HUES64 (cell line): Measurements from ENCODE around the gene CYP2U1. TPM values are rescaled to one million over a fixed set of nuclear protein-coding genes. Genes with fewer than 3 reads are reported as not detected.

Source experiments
- H3K27ac ChIP-seq: 2 replicates; pipeline ENCODE4 v1.7.0; 2013; ENCODE audit warnings: low read depth, low read length, inconsistent platforms
- H3K27me3 ChIP-seq: 2 replicates; pipeline ENCODE4 v1.6.1; 2013; ENCODE audit warnings: mild to moderate bottlenecking, low read length; ENCODE audit not compliant: insufficient read depth
- H3K36me3 ChIP-seq: 2 replicates; pipeline ENCODE4 v1.6.1; 2013; ENCODE audit warnings: mild to moderate bottlenecking, low read length; ENCODE audit not compliant: insufficient read depth
- H3K4me1 ChIP-seq: 2 replicates; pipeline ENCODE4 v1.6.1; 2013; ENCODE audit warnings: mild to moderate bottlenecking, low read length, moderate library complexity; ENCODE audit not compliant: insufficient read depth
- H3K4me3 ChIP-seq: 2 replicates; pipeline ENCODE4 v1.5.1; 2013; ENCODE audit warnings: mild to moderate bottlenecking, low read length, moderate library complexity
- H3K9ac ChIP-seq: 2 replicates; pipeline ENCODE4 v1.6.1; 2013; ENCODE audit warnings: mild to moderate bottlenecking, low read depth, low read length
- H3K9me3 ChIP-seq: 2 replicates; pipeline ENCODE4 v1.6.1; 2013; ENCODE audit warnings: low read depth, low read length; ENCODE audit not compliant: insufficient read depth
- WGBS: fragments of 150-250, 120-280 bp; methylation state at CpG from one replicate; pipeline ENCODE4 v1.1.7; 2013; ENCODE audit warnings: missing lambda C conversion rate; 5-methylcytosine and 5-hydroxymethylcytosine counted together
- polyA plus RNA-seq, 2 experiments: library from polyadenylated mRNA; stranded (reverse); fragments of 50-300 nt; gene quantifications; one replicate each; pipeline ENCODE4 v1.2.3, GENCODE V29; 2013

The CYP2U1 gene
- polyA plus RNA-seq (2013, experiment 1 of 2), result 4.7 TPM
- polyA plus RNA-seq (2013, experiment 2 of 2), result 4.6 TPM

- 9% methylated on average over 78 of the region's 78 CpGs for WGBS
- Histone ChIP-seq H3K27me3 (peaks cover 37% of the 10 kb centered on the region), H3K36me3 (no peaks in the 10 kb centered on the region), H3K4me3 (peak within 1 kb of the TSS; percentile 68), H3K4me1 (0 out of 2 replicates have a peak, but pooled peaks cover 8% of the 10 kb centered on the region), H3K9ac (peak within 1 kb of the TSS; percentile 48), H3K27ac (no peak within 1 kb of the TSS; the same call in 1 of the 2 replicates), H3K9me3 (no peaks in the 10 kb centered on the region)
Observed at GRCh38 chr4:107930821-107931774, at the start of gene CYP2U1. CYP2U1 (plus strand) TSS chr4:107931549; CDS start chr4:107931644, 95 bp downstream.

GRCh38 chr4:107885865-107886264, 45.5 kb upstream of the CYP2U1 start:
- Histone ChIP-seq H3K36me3 (no peaks in the 10 kb centered on the region), H3K27ac (no peak overlapping the region), H3K4me1 (no peaks in the 10 kb centered on the region), H3K27me3 (no peaks in the 10 kb centered on the region), H3K9me3 (peaks cover 51% of the 10 kb centered on the region), H3K9ac (no peak overlapping the region), H3K4me3 (no peak overlapping the region)

GRCh38 chr4:107888237-107888636, 43.1 kb upstream of the CYP2U1 start:
- Histone ChIP-seq H3K27ac (no peak overlapping the region), H3K36me3 (no peaks in the 10 kb centered on the region), H3K9ac (no peak overlapping the region), H3K9me3 (peaks cover 58% of the 10 kb centered on the region), H3K4me1 (no peaks in the 10 kb centered on the region), H3K27me3 (no peaks in the 10 kb centered on the region), H3K4me3 (no peak overlapping the region)
- WGBS, result 41% methylated on average over 2 of the region's 2 CpGs

GRCh38 chr4:107890779-107891178, 40.6 kb upstream of the CYP2U1 start:
- no peaks in the 10 kb centered on the region for H3K27me3 ChIP-seq
- H3K4me3 ChIP-seq, result no peak overlapping the region
- H3K9ac ChIP-seq, result no peak overlapping the region
- H3K36me3 ChIP-seq, result no peaks in the 10 kb centered on the region
- H3K9me3 ChIP-seq, result peaks cover 52% of the 10 kb centered on the region
- WGBS, result 73% methylated on average over 2 of the region's 2 CpGs
- H3K27ac ChIP-seq, result peak overlapping the region; percentile 91; the same call in 1 of the 2 replicates
- H3K4me1 ChIP-seq, result no peaks in the 10 kb centered on the region

- Histone ChIP-seq H3K4me1 (no peaks in the 10 kb centered on the region), H3K27me3 (no peaks in the 10 kb centered on the region)
Observed at GRCh38 chr4:107891299-107891698, 40.0 kb upstream of the CYP2U1 start.

GRCh38 chr4:107893171-107894137, 37.9 kb upstream of the CYP2U1 start:
- H3K4me3 ChIP-seq, result no peak overlapping the region
- WGBS, result 95% methylated on average over 4 of the region's 4 CpGs
- H3K9me3 ChIP-seq, result peaks cover 26% of the 10 kb centered on the region
- H3K36me3 ChIP-seq, result no peaks in the 10 kb centered on the region
- no peaks in the 10 kb centered on the region for H3K4me1 ChIP-seq
- no peaks in the 10 kb centered on the region for H3K27me3 ChIP-seq
- no peak overlapping the region for H3K9ac ChIP-seq
- no peak overlapping the region for H3K27ac ChIP-seq

More at GRCh38 chr4:107891299-107891698, 40.0 kb upstream of the CYP2U1 start:
- Histone ChIP-seq H3K27ac (peak overlapping the region; percentile 91; the same call in 1 of the 2 replicates), H3K9ac (no peak overlapping the region), H3K9me3 (peaks cover 47% of the 10 kb centered on the region), H3K4me3 (no peak overlapping the region), H3K36me3 (no peaks in the 10 kb centered on the region)

GRCh38 chr4:107894138-107894603, 37.2 kb upstream of the CYP2U1 start:
- H3K9ac ChIP-seq, result no peak overlapping the region
- peaks cover 19% of the 10 kb centered on the region for H3K9me3 ChIP-seq
- no peaks in the 10 kb centered on the region for H3K27me3 ChIP-seq
- H3K4me3 ChIP-seq, result no peak overlapping the region
- WGBS, result 89% methylated on average over 6 of the region's 6 CpGs
- H3K36me3 ChIP-seq, result no peaks in the 10 kb centered on the region
- H3K27ac ChIP-seq, result no peak overlapping the region
- no peaks in the 10 kb centered on the region for H3K4me1 ChIP-seq

GRCh38 chr4:107896158-107896645, 35.1 kb upstream of the CYP2U1 start:
- H3K4me3 ChIP-seq, result no peak overlapping the region
- 0 out of 2 replicates have a peak, but pooled peaks cover 6% of the 10 kb centered on the region for H3K9me3 ChIP-seq
- H3K9ac ChIP-seq, result no peak overlapping the region
- H3K27me3 ChIP-seq, result no peaks in the 10 kb centered on the region
- H3K27ac ChIP-seq, result no peak overlapping the region
- WGBS, result 89% methylated on average over 2 of the region's 2 CpGs
- H3K4me1 ChIP-seq, result no peaks in the 10 kb centered on the region
- no peaks in the 10 kb centered on the region for H3K36me3 ChIP-seq

- Histone ChIP-seq H3K4me3 (no peak overlapping the region), H3K36me3 (no peaks in the 10 kb centered on the region), H3K9me3 (0 out of 2 replicates have a peak, but pooled peaks cover 1% of the 10 kb centered on the region), H3K27me3 (no peaks in the 10 kb centered on the region), H3K27ac (no peak overlapping the region), H3K9ac (no peak overlapping the region), H3K4me1 (no peaks in the 10 kb centered on the region)
- no CpG with 5 or more reads among the region's 1 CpG for whole genome bisulfite sequencing
Observed at GRCh38 chr4:107896646-107897045, 34.7 kb upstream of the CYP2U1 start.

- H3K9me3 ChIP-seq, result no peaks in the 10 kb centered on the region
- no peaks in the 10 kb centered on the region for H3K27me3 ChIP-seq
- no peak overlapping the region for H3K4me3 ChIP-seq
- H3K27ac ChIP-seq, result no peak overlapping the region
- no peak overlapping the region for H3K9ac ChIP-seq
- no peaks in the 10 kb centered on the region for H3K4me1 ChIP-seq
- no peaks in the 10 kb centered on the region for H3K36me3 ChIP-seq
Observed at GRCh38 chr4:107897823-107898222, 33.5 kb upstream of the CYP2U1 start.
